Measurements from ENCODE around the gene PSME2. TPM values are rescaled to one million over a fixed set of nuclear protein-coding genes. Genes with fewer than 3 reads are reported as not detected.

PSME2 gene
- total and polyA plus RNA-seq, 2 of the 13 experiments (the other 11 are each of a cell fraction or from before 2014, with no cell fraction given), result 332 to 716 TPM

GRCh38 chr14:24110060-24110459, 36.4 kb downstream of the PSME2 start (continued):
- TF ChIP-seq NR0B2 (CRISPR knock-in tag; IDR thresholded peaks at IDR 0.05), result no peak
- TF ChIP-seq U2AF1 (optimal IDR thresholded peaks at IDR 0.05; ENCODE audit: low read depth, low read length), result no peak
- no peak for TF ChIP-seq CBX2 (IDR thresholded peaks at IDR 0.05; ENCODE audit: low read depth, low read length)
- no peak for TF ChIP-seq CBX2 (CRISPR knock-in tag; IDR thresholded peaks at IDR 0.05; ENCODE audit: low read depth)
- TF ChIP-seq HNF4G (IDR thresholded peaks at IDR 0.05; ENCODE audit: borderline replicate concordance, low read depth, low read length), result no peak
- no peak for TF ChIP-seq HNF4G (CRISPR knock-in tag; IDR thresholded peaks at IDR 0.05; ENCODE audit: borderline replicate concordance, low read depth)
- no peak for TF ChIP-seq ASH2L (IDR thresholded peaks at IDR 0.05; ENCODE audit: insufficient read length, low read depth, low read length)
- TF ChIP-seq REST (IDR thresholded peaks at IDR 0.05; ENCODE audit: borderline replicate concordance in 1 of 2, low read depth in 1 of 2, low read length in 2 of 2), result no peak
- TF ChIP-seq GPN1 (CRISPR knock-in tag; IDR thresholded peaks at IDR 0.05; ENCODE audit: borderline replicate concordance), result no peak
- TF ChIP-seq NCOA1 (CRISPR knock-in tag; IDR thresholded peaks at IDR 0.05), result no peak
- no peak for TF ChIP-seq CSRNP1 (CRISPR knock-in tag; IDR thresholded peaks at IDR 0.05)
- TF ChIP-seq TFE3 (CRISPR knock-in tag; IDR thresholded peaks at IDR 0.05), result no peak
- TF ChIP-seq HOXA9 (CRISPR knock-in tag; IDR thresholded peaks at IDR 0.05; ENCODE audit: borderline replicate concordance), result no peak
- TF ChIP-seq ZNF512B (CRISPR knock-in tag; IDR thresholded peaks at IDR 0.05; ENCODE audit: borderline replicate concordance), result no peak
- no peak for TF ChIP-seq KDM1A (CRISPR knock-in tag; IDR thresholded peaks at IDR 0.05)
- TF ChIP-seq ZNF713 (CRISPR knock-in tag; IDR thresholded peaks at IDR 0.05), result no peak
- no peak for TF ChIP-seq MNT (IDR thresholded peaks at IDR 0.05)
- no peak for TF ChIP-seq ZNF234 (CRISPR knock-in tag; conservative IDR thresholded peaks at IDR 0.05)
